KOPT-K1 (cell line): ENCODE results near the gene CDC16.
"Not testable (repeated sequence)": the region's sequence is repeated elsewhere in the genome, so short reads cannot be mapped to it uniquely, and the experiment has no call there.

Experiments used
- H3K27ac ChIP-seq: fragments of 200-600 bp; sonication (generic); 2 replicates; pipeline ENCODE4 v1.5.1; 2016; ENCODE audit warnings: antibody characterized with exemption, mild to moderate bottlenecking, low read depth, low read length; ENCODE audit not compliant: poor library complexity, severe bottlenecking
- H3K36me3 ChIP-seq: fragments of 200-600 bp; sonication (generic); 2 replicates; pipeline ENCODE4 v1.5.1; 2017; ENCODE audit warnings: antibody characterized with exemption, mild to moderate bottlenecking, low read length, moderate library complexity; ENCODE audit not compliant: insufficient read depth
- H3K9me3 ChIP-seq: fragments of 200-600 bp; sonication (generic); 2 replicates; pipeline ENCODE4 v1.5.1; 2017; ENCODE audit warnings: antibody characterized with exemption, low read length, mild to moderate bottlenecking; ENCODE audit not compliant: insufficient read depth, poor library complexity, severe bottlenecking

CDC16 gene

GRCh38 chr13:114241918-114242317 is 7.2 kb downstream of the CDC16 start:
- H3K36me3 ChIP-seq = peaks cover 100% of the 10 kb centered on the region
- H3K9me3 ChIP-seq = no peaks in the 10 kb centered on the region
- H3K27ac ChIP-seq = no peak overlapping the region

DNA sequence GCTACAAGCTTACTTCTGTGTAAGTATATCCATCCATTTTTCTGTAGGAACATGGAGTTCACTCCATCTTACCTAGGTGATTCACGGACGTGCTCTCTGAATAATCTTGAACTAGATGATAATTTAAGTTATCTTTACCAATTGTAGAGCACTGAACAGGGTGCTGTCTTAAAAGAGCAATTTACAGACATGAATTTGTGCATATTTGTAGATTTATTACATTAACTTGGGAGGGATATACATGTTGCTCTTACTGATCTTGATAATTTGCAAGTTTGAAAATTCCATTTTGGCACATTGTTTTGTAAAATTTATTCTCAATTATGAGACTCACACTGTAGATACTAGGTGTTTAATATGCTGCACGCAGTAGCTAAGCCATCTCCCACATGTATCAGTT is 9.3 kb downstream of the CDC16 start:
- Histone ChIP-seq H3K9me3 (no peaks in the 10 kb centered on the region), H3K27ac (no peak overlapping the region), H3K36me3 (peaks cover 100% of the 10 kb centered on the region)

DNA sequence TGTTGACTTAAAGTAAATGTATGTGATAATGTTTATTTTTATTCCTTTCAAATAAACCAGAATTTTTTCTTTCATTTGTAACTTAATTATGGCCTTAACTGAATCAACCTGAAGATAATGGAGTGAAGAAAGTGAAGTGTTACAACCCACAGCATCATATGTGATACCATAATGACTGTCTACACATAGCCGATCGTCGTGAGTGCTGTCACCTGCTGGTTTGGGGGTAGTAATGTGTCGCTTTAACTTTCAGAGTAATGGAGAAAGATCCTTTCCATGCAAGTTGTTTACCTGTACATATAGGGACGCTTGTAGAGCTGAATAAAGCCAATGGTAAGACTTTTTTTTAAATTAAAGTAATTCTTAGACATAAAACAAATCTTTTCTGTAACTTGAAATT is 9.9 kb downstream of the CDC16 start:
- H3K36me3 ChIP-seq = peaks cover 100% of the 10 kb centered on the region
- H3K9me3 ChIP-seq = no peaks in the 10 kb centered on the region
- no peak overlapping the region for H3K27ac ChIP-seq

GRCh38 chr13:114248011-114248410 is 13.3 kb downstream of the CDC16 start:
- peaks cover 100% of the 10 kb centered on the region for H3K36me3 ChIP-seq
- no peak overlapping the region for H3K27ac ChIP-seq
- H3K9me3 ChIP-seq = no peaks in the 10 kb centered on the region

DNA sequence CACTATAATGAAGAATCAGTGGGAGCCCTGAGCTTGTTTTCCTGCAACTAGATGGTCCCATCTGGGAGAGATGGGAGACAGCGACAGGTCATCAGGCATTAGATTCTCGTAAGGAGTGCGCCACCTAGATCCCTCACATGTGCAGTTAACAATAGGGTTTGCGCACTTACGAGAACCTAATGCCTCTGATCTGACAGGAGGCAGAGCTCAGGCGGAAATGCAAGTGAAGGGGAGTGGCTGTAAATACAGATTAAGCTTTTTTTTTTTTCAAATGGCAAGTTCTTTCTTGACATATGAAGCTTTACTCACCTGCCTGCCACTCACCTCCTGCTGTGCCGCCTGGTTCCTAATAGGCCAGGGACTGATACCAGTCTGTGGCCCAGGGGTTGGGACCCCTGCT is 14.4 kb downstream of the CDC16 start:
- peaks cover 100% of the 10 kb centered on the region for H3K36me3 ChIP-seq

DNA sequence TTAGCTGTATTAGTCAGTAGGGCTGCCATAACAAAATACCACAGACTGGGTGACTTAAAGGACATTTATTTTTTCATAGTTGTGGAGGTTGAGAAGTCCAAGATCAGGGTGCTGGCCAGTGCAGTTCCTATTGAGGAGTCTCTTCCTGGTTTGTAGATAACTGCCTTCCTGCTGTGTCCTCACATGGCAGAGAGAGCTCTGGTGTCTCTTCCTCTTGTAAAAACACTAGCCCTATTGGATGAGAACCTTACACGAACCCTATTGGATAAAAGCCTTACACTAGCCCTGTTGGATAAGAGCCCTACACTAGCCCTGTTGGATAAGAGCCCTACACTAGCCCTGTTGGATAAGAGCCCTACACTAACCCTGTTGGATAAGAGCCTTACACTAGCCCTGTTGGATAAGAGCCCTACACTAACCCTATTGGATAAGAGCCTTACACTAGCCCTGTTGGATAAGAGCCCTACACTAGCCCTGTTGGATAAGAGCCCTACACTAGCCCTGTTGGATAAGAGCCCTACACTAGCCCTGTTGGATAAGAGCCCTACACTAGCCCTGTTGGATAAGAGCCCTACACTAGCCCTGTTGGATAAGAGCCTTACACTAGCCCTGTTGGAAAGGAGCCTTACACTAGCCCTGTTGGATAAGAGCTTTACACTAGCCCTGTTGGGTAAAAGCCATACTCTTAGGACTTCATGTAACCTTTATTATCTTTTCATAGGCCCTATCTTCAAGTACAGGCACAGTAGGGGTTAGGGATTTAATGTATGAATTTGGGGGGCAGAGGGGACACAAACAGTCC is 17.1 kb downstream of the CDC16 start:
- H3K36me3 ChIP-seq = peaks cover 100% of the 10 kb centered on the region
- not testable (repeated sequence) for H3K27ac ChIP-seq, H3K9me3 ChIP-seq

More for the DNA sequence above, 14.4 kb downstream of the CDC16 start:
- Histone ChIP-seq H3K9me3 (no peaks in the 10 kb centered on the region), H3K27ac (no peak overlapping the region)

DNA sequence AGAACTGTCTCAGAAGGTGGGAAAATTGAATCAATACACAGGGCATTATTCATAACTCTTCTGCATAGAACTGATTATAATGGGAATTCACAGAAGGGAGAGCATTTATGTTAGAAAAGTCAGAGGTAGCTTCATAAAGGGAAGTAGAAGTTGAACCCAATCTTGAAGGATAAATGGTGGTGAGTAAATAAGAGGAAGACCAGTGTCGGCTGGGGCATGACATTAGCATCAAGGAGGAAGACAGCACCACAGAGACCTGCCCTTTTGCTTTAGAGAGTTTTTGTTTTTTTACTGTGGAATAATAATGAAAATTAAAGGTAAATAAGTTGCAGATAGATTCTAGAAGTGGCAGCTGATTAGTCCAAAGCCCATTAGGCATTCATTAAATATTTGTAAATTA is 21.9 kb downstream of the CDC16 start:
- Histone ChIP-seq H3K36me3 (peaks cover 100% of the 10 kb centered on the region), H3K9me3 (no peaks in the 10 kb centered on the region)

DNA sequence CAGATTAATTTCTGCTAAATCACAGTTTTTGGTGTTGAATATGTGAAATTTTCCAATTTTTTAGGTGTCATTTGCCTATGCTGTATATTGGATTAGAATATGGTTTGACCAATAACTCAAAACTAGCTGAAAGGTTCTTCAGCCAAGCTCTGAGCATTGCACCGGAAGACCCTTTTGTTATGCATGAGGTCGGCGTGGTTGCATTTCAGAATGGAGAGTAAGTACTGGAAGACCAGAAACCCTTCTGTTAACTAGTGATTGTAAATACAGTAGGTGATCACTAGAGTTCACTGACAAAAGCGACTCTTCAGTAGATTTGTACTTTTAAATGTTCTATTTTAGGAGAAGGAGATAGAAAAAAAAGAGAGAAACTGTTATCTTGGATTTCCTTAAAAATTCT is 22.3 kb downstream of the CDC16 start:
- no peak overlapping the region for H3K27ac ChIP-seq

More for the DNA sequence above, 21.9 kb downstream of the CDC16 start:
- no peak overlapping the region for H3K27ac ChIP-seq

GRCh38 chr13:114258589-114258988 is 23.9 kb downstream of the CDC16 start:
- Histone ChIP-seq H3K36me3 (peaks cover 98% of the 10 kb centered on the region), H3K27ac (no peak overlapping the region), H3K9me3 (no peaks in the 10 kb centered on the region)

More for the DNA sequence above, 22.3 kb downstream of the CDC16 start:
- Histone ChIP-seq H3K9me3 (no peaks in the 10 kb centered on the region), H3K36me3 (peaks cover 100% of the 10 kb centered on the region)

- Histone ChIP-seq H3K9me3 (no peaks in the 10 kb centered on the region), H3K36me3 (peaks cover 92% of the 10 kb centered on the region), H3K27ac (no peak overlapping the region)
Observed at GRCh38 chr13:114259374-114259773, 24.7 kb downstream of the CDC16 start.

DNA sequence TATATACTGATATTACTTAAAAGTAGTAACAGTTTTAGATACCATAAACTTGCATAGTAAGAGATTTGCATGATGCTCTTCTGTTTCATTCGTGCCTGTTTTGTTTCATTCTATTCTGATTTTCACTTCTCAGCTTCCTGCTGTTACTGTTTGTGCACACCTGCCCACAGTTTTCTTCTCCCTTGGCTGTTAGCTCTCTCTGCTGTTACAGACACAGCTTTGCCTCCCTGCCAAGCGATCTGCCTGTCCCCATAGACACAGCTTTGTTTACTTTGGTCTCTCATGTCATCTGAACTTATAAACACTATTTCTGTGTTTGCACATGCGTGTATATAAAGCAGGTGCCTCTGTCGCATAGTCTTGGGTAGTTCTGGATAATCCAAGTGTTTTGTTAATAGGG is 25.3 kb downstream of the CDC16 start:
- no peak overlapping the region for H3K27ac ChIP-seq
- H3K36me3 ChIP-seq = peaks cover 92% of the 10 kb centered on the region
- H3K9me3 ChIP-seq = no peaks in the 10 kb centered on the region

DNA sequence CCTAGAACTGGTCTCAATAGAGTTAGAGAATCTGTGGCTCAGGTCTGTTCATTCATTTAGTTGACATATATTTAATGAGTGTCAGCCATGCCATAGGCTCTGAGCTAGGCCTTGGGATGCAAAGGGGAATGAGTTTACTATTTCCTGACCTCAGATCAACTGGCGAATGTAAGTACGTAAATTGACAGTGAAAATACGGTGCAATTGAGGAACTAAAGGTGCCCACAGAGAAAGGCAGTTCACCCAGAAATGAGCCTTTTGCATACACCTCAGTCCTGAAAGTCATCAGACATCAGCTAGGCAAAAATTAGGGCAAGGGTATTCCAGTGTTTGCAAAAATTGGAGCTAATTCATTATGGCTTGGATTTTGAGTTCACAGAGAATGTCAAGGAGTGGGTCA is 26.1 kb downstream of the CDC16 start:
- Histone ChIP-seq H3K36me3 (peaks cover 92% of the 10 kb centered on the region), H3K9me3 (no peaks in the 10 kb centered on the region), H3K27ac (no peak overlapping the region)

GRCh38 chr13:114261328-114261965 is 26.8 kb downstream of the CDC16 start:
- peaks cover 92% of the 10 kb centered on the region for H3K36me3 ChIP-seq
- H3K9me3 ChIP-seq = no peaks in the 10 kb centered on the region
- H3K27ac ChIP-seq = no peak overlapping the region

- H3K36me3 ChIP-seq = peaks cover 92% of the 10 kb centered on the region
- no peaks in the 10 kb centered on the region for H3K9me3 ChIP-seq
- H3K27ac ChIP-seq = no peak overlapping the region
Observed at GRCh38 chr13:114263578-114263977, 28.9 kb downstream of the CDC16 start.

- H3K27ac ChIP-seq, H3K9me3 ChIP-seq: not testable (repeated sequence)
- H3K36me3 ChIP-seq = peaks cover 92% of the 10 kb centered on the region
Observed at GRCh38 chr13:114264313-114264712, 29.6 kb downstream of the CDC16 start.
